ENCODE measurements around the gene AMZ2.
"Not testable (repeated sequence)": the region's sequence is repeated elsewhere in the genome, so short reads cannot be mapped to it uniquely, and the experiment has no call there.

Gene AMZ2

DNA sequence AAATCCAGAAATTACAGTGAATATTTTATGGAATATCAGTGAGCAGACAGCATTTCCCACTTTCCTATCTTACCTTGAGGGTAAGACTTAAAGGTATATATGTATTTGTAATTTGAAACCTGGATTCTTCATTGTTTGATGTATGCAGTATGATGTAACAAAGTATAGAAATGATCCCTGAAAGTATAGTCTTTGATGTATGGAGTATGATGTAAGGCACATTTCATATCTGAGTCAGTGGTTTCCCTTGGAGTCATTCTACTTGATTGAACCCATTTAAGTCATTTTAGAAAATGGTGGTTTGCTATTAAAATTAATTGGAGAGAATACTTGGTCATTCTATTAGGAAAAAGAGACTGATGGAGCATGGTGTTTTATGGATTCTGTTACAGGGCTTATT, 10.1 kb downstream of the AMZ2 start:
- H3K4me3 ChIP-seq (ENCODE audit: low read depth in 1 of 2, low read length in 1 of 2): no peak overlapping the region
- no peak for TF ChIP-seq CTCF (IDR thresholded peaks at IDR 0.05)
- no peaks in the 10 kb centered on the region for H3K9me3 ChIP-seq
- no peak overlapping the region for H3K27ac ChIP-seq
- H3K27me3 ChIP-seq: no peaks in the 10 kb centered on the region
- peaks cover 30 to 36% of the 10 kb centered on the region in 2 experiments for H3K4me1 ChIP-seq (ENCODE audit: control insufficient read depth in 1 of 2, insufficient read depth in 1 of 2, low read depth in 1 of 2, low read length in 1 of 2)
- peaks cover 9% of the 10 kb centered on the region for H3K36me3 ChIP-seq

DNA sequence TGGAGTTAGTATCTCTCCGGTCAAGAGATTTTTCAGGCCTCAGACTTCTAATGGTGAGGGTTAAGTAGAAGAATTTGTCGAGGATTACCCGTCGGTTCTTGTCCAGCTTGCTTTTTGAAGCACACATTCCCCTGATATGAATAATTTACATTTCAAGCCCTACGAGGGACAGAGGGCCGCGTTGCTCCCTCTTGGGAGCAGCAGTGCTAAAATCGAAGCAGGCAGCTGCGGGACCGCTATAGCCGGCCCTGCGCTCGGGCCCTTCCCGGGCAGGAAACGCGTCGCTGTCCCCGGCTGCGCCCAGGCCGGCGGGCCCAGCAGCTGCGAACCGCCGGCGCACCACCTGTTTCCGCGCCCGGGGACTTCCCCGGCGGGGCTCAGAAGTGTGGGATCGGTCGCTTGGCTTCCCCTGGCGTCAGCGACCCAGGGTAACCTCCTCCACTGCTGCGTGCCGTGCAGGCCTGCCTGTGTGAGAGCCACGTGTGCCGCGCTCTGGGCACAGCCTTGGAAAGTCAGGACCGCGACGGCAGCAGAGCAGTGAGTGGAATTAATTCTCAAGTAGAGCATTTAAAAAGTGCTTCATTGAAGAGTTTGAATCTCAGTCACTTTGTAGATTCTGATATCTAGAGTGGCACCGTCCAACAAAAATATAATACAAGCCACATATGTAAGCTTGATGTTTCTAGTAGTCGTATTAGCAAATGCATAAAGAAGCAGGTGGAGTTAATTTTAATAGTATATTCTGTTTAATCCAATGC, 11.2 kb downstream of the AMZ2 start:
- not testable (repeated sequence) for H3K36me3 ChIP-seq; H3K9me3 ChIP-seq; H3K27me3 ChIP-seq; H3K4me3 ChIP-seq (ENCODE audit: low read depth in 1 of 2, low read length in 1 of 2)
- Histone ChIP-seq H3K27ac (peak overlapping the region; percentile 56), H3K4me1 (ENCODE audit: control insufficient read depth in 1 of 2, insufficient read depth in 1 of 2, low read depth in 1 of 2, low read length in 1 of 2) (peaks cover 37 to 46% of the 10 kb centered on the region in 2 experiments)

DNA sequence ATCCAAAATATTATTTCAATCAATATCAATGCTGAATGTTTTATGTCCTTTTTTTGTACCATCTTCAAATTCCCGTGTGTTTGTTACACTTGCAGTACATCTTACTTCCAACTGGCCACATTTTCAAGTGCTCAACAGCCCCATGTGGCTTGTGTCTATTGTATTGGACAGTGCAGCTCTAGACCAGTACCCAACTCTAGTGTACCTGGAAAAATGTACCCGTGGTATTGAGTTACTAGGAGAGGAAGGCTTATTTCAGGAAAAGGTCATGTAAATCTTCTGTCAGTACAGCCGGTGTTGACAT, 11.8 kb downstream of the AMZ2 start:
- not testable (repeated sequence) for H3K36me3 ChIP-seq; H3K9me3 ChIP-seq; H3K27me3 ChIP-seq; H3K4me3 ChIP-seq (ENCODE audit: low read depth in 1 of 2, low read length in 1 of 2)
- peak overlapping the region; percentile 56 for H3K27ac ChIP-seq
- peaks cover 37 to 46% of the 10 kb centered on the region in 2 experiments for H3K4me1 ChIP-seq (ENCODE audit: control insufficient read depth in 1 of 2, insufficient read depth in 1 of 2, low read depth in 1 of 2, low read length in 1 of 2)

- no peak overlapping the region for H3K4me3 ChIP-seq (ENCODE audit: low read depth in 1 of 2, low read length in 1 of 2)
Measured at GRCh38 chr17:68260051-68260762, 12.4 kb downstream of the AMZ2 start.

DNA sequence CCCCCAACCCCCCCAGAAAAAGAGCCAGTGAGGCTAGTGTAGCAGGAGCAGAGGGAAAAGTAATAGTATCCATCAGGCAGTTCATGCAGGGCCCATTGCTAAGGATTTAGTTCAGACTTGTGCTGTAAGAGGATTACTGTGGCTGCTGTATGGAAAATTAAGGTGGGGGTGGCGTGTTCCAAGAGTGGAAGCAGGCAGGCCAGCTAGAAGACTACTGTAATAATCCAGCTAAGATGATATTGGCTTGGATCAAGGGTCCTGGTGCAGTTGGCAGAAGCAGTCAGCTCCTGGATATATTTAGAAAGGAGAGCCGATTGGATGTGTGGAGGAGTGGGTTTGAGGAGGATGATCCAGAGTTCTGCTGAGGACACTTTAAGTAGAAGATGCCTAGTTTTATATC, 14.6 kb downstream of the AMZ2 start:
- not testable (repeated sequence) for H3K4me3 ChIP-seq (ENCODE audit: low read depth in 1 of 2, low read length in 1 of 2); H3K27me3 ChIP-seq; H3K9me3 ChIP-seq
- Histone ChIP-seq H3K4me1 (ENCODE audit: control insufficient read depth in 1 of 2, insufficient read depth in 1 of 2, low read depth in 1 of 2, low read length in 1 of 2) (peaks cover 20 to 27% of the 10 kb centered on the region in 2 experiments), H3K27ac (peak overlapping the region; percentile 59), H3K36me3 (peaks cover 11% of the 10 kb centered on the region)

More at GRCh38 chr17:68260051-68260762, 12.4 kb downstream of the AMZ2 start:
- peaks cover 36 to 43% of the 10 kb centered on the region in 2 experiments for H3K4me1 ChIP-seq (ENCODE audit: control insufficient read depth in 1 of 2, insufficient read depth in 1 of 2, low read depth in 1 of 2, low read length in 1 of 2)
- TF ChIP-seq CTCF (IDR thresholded peaks at IDR 0.05): no peak
- H3K27ac ChIP-seq: no peak overlapping the region
- H3K36me3 ChIP-seq: peaks cover 10% of the 10 kb centered on the region
- H3K27me3 ChIP-seq: no peaks in the 10 kb centered on the region
- H3K9me3 ChIP-seq: no peaks in the 10 kb centered on the region

DNA sequence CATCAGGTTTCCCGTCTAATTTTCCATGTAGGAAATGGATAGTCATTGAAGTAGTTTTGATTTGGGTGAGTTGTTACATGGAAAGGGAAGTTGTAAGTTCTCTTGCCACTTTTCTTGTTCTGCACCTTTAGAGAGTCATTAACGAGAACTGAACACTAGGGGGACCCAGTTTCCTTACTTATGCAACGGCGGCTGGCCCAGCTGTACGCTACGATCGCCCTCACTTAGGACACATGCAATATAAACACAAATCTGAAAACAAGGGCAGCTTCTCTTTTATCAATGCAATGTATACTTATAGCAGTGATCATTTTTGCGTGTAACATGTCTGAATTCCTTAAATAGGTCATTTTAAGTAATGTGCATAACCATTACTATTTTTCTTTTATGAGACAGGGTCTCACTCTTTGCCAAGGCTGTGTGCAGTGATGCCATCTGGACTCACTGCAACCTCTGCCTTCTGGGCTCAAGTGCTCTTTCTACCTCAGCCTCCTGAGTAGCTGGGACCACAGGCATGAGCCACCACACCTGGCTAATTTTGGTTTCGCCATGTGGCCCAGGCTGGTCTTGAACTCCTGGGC, 15.3 kb downstream of the AMZ2 start:
- H3K27ac ChIP-seq: peak overlapping the region; percentile 59
- peaks cover 18% of the 10 kb centered on the region for H3K36me3 ChIP-seq
- not testable (repeated sequence) for H3K27me3 ChIP-seq; H3K9me3 ChIP-seq; H3K4me3 ChIP-seq (ENCODE audit: low read depth in 1 of 2, low read length in 1 of 2)
- TF ChIP-seq CTCF (IDR thresholded peaks at IDR 0.05): peak; percentile 71
- H3K4me1 ChIP-seq (ENCODE audit: control insufficient read depth in 1 of 2, insufficient read depth in 1 of 2, low read depth in 1 of 2, low read length in 1 of 2): peaks cover 20 to 27% of the 10 kb centered on the region in 2 experiments

GRCh38 chr17:68265833-68266232, 18.0 kb downstream of the AMZ2 start:
- H3K9me3 ChIP-seq; H3K27ac ChIP-seq; H3K4me3 ChIP-seq (ENCODE audit: low read depth in 1 of 2, low read length in 1 of 2); H3K27me3 ChIP-seq: not testable (repeated sequence)
- peaks cover 10 to 13% of the 10 kb centered on the region in 2 experiments for H3K4me1 ChIP-seq (ENCODE audit: control insufficient read depth in 1 of 2, insufficient read depth in 1 of 2, low read depth in 1 of 2, low read length in 1 of 2)
- H3K36me3 ChIP-seq: peaks cover 39% of the 10 kb centered on the region

Data from neutrophil (primary cell).